ENCODE data around the gene FCHO1. TPM values are rescaled to one million over a fixed set of nuclear protein-coding genes. Genes with fewer than 3 reads are reported as not detected.

Gene FCHO1
- total and polyA plus RNA-seq, 5 experiments from 2014 or later, result 11.2 to 99.7 (median 31.8) TPM

DNA sequence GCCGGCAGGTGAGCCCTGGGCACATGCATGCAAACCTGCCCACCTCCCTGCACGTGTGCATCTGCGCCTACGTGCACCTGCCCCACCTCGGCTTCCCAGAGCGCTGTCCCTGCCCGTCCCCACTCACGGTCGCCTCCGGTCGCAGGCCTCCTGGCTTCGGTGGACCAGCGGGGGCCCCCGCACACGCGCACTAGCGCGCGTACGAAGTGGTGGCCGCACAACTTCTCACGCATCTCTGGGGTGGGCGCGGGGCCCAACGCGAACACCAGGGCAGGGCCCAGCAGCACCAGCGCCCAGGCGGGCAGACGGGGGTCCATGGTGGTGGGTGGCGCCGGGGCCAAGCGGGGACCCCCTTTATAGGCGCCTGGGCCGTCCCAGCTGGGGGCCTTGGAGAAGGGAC, 69.9 kb downstream of the FCHO1 start, which contains the start of gene INSL3:
Gene INSL3 (minus strand): TSS at position 330 of the 400 bp plus-strand sequence. CDS start 13 bp downstream, at position 317.
- no peak for ATAC-seq
- no peak within 1 kb of the TSS for H3K4me3 Mint-ChIP-seq
- POLR2A ChIA-PET, result interaction anchor here (0.7 kb wide), 1 partner anchor 1632 kb away, joined by 3 read pairs; no protein-coding TSS in a partner anchor

DNA sequence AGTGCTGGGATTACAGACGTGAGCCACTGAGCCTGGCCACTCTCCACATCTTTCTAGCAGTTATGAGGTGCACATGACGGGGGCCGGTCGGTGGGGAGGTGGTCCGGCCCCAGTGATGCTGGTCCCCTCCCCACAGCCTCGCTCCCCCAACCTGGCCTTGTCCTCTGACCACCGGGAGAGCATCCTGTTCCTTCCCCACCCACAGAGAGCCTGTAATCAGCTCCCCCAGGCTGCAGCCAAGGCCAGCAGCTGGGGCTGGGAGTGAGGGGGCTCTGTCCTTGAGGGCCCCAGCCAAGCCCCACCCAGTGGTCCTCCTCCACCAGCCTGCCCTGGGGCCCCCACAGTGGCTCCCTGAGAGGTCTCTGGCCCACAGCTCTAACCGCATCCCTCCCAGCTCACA, 73.1 kb downstream of the FCHO1 start:
- POLR2A ChIA-PET, result interaction anchor here (1.1 kb wide), 1 partner anchor 22 kb away, joined by 3 read pairs; no protein-coding TSS in a partner anchor

More for the DNA sequence above, 69.9 kb downstream of the FCHO1 start, which contains the start of gene INSL3:
- Mint-ChIP-seq H3K36me3 (peaks cover 0 to 19% (median 7%) of the 10 kb centered on the region in 3 donors), H3K27ac (peak within 1 kb of the TSS in 1 of 10 donors; percentile 17), H3K4me1 (peaks cover 0 to 5% (median 3%) of the 10 kb centered on the region in 4 donors), H3K27me3 (no peaks in the 10 kb centered on the region), H3K9me3 (no peaks in the 10 kb centered on the region)
- DNase-seq, result no peak

DNA sequence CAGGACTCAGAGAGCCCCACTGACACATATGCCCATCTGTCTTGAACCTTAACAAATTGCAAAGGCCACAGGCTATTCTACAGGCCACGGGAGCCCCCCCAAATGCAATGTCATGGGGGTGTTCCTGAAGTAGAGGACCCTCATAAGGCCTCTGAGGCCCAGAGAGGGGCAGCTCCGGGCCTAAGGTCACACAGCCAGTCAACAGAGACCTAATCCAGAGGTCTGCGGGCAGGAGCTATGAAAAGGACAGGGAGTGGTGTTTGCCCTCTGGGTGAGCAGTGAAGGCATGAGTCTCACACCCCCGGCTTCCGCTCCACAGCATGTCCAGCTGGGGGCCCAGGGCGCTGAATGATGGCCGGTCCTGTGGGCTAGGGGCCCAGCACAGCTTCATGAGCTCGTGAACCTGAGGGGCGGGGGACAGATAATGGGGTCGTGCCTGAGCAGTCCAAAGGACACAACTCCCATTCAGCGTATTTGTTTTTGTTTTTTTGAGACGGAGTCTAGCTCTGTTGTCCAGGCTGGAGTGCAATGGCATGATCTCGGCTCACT, 75.3 kb downstream of the FCHO1 start:
- peaks cover 4 to 12% (median 8%) of the 10 kb centered on the region in 4 donors for H3K4me1 Mint-ChIP-seq
- no peak overlapping the region for H3K27ac Mint-ChIP-seq
- no peaks in the 10 kb centered on the region for H3K27me3 Mint-ChIP-seq
- ATAC-seq (no peak), DNase-seq (no peak)
- no peaks in the 10 kb centered on the region for H3K9me3 Mint-ChIP-seq
- peaks cover 0 to 53% (median 11%) of the 10 kb centered on the region in 3 donors for H3K36me3 Mint-ChIP-seq
- no peak overlapping the region for H3K4me3 Mint-ChIP-seq
- POLR2A ChIA-PET, result interaction anchor here (0.6 to 1.1 kb wide), 3 partner anchors 8 to 41 kb away, joined by 3 read pairs; no protein-coding TSS in a partner anchor

More for the DNA sequence above, 73.1 kb downstream of the FCHO1 start:
- Mint-ChIP-seq H3K9me3 (no peaks in the 10 kb centered on the region), H3K36me3 (peaks cover 0 to 34% (median 3%) of the 10 kb centered on the region in 3 donors), H3K4me3 (no peak overlapping the region), H3K27ac (peak overlapping the region in 6 of 10 donors; percentile 53 to 82 (median 76)), H3K4me1 (peaks cover 2 to 10% (median 4%) of the 10 kb centered on the region in 4 donors), H3K27me3 (no peaks in the 10 kb centered on the region)
- DNase-seq (no peak), ATAC-seq (no peak)

DNA sequence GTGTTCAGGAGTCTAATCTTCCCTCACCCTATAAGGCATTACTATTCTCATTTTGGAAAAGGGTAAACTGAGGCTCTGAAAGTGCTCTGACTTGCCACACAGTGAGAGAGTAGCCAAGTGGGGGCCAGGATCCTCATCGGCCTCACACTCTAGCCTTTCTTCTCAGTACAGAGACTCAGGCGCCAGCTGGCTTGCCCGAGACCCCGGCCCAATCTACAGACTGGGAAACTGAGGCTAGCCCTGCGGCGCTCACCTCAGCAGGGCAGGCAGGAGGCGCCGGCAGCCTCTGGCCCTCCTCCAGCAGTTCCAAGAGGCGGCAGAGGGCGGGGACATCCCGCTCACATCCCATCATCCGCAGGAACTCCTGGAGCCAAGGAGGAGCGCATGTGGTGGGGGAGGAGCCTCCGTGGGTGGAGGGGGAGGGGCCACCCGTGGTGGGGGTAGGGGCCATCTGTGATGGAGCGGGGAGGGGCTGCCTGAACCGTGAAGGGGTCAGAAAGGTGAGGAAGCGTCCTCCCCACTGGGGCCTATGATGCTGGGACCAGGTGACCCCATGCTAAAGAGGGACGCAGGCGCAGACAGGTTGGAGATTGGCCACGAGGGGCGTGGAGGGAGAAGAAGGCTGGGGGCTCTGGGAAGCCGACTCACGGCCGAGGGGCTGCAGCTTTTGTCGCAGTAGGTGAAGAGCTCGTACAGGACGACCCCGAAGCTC, 78.7 kb downstream of the FCHO1 start:
- Mint-ChIP-seq H3K27me3 (no peaks in the 10 kb centered on the region), H3K27ac (peak overlapping the region in 7 of 10 donors; percentile 53 to 91 (median 74)), H3K36me3 (peaks cover 0 to 78% (median 20%) of the 10 kb centered on the region in 3 donors), H3K4me1 (peaks cover 3 to 13% (median 7%) of the 10 kb centered on the region in 4 donors), H3K9me3 (no peaks in the 10 kb centered on the region), H3K4me3 (no peak overlapping the region)
- DNase-seq (no peak), ATAC-seq (no peak)
- POLR2A ChIA-PET, result interaction anchor here (2.7 kb wide), 1 partner anchor 17 kb away, joined by 10 read pairs; the partner anchor contains the start of gene JAK3

DNA sequence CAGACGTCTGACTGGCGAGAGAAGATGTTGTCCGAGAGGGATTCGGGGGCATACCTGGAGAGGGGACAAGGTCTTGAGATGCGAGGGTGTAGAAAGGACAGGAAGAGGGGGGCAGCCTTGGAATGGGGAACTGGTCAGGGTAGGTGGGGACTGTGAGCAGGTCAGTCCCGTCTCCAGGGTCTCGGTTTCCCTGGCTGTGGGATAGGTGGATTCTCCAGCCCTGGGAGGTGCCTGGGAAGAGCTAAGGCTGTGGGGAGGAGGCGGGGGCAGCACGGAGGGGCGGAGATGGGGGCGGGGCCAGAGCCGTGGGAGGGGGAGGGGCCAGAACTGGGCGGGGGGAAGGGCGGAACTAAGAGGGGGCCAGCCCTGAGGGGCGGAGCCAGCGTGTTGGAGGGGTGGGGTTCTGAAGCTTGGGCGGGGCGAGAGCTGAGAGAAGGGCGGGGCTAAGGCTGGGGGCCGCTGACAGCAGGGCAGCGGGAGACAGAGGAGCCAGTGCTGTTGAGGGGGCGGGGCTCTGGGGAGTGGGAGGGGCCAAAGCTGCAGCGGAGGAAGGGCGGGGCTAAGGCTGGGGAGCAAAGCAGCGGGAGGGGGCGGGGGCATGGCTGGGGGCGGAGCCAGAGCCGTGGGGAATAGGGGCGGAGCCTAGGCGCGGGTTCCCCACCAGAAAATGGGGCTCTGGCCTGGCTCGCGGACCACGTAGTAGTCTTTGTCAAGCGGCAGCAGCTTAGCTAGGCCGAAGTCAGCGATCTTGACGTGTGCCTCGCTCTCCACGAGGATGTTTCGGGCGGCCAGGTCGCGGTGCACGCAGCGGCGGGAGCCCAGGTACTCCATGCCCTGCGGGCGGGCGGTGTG, 79.5 kb downstream of the FCHO1 start:
- DNase-seq (peak in 8 of 10 donors; percentile 8 to 55 (median 44)), ATAC-seq (peak; percentile 58 to 81)
- Mint-ChIP-seq H3K4me3 (no peak overlapping the region), H3K27ac (peak overlapping the region in 6 of 10 donors; percentile 51 to 91 (median 70)), H3K4me1 (peaks cover 9 to 18% (median 14%) of the 10 kb centered on the region in 4 donors), H3K27me3 (no peaks in the 10 kb centered on the region), H3K9me3 (no peaks in the 10 kb centered on the region), H3K36me3 (peaks cover 6 to 78% (median 24%) of the 10 kb centered on the region in 3 donors)
- POLR2A ChIA-PET, result interaction anchor here (0.5 to 2.7 kb wide), 3 partner anchors 16 to 185 kb away, joined by 4 to 10 read pairs (median 6); partner anchors contain the start of gene JAK3

DNA sequence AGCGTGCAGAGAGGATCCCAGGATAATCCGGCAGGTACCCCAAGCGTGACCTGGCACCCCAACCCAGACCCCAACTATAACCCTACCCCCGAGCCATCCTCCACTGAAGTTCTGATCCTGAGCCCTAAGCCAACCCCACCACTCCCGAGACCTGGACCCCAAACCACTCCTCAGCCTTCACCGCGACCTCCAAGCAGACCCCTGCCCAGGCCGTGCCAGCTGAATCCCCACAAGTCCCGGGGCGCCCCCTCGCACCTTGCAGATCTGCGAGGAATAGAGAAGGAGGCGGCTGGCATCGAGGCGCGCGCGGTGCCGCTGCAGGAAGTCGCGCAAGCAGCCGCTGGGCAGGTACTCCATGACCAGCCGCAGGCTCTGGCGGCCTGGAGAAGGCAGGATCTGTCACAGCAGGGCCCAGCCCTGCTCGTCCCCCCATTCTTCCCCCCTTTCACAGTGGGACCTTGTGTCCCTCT, 80.2 kb downstream of the FCHO1 start:
- no peaks in the 10 kb centered on the region for H3K9me3 Mint-ChIP-seq
- H3K4me3 Mint-ChIP-seq, result peak overlapping the region in 1 of 10 donors; percentile 20
- peaks cover 10 to 23% (median 16%) of the 10 kb centered on the region in 4 donors for H3K4me1 Mint-ChIP-seq
- H3K36me3 Mint-ChIP-seq, result peaks cover 6 to 82% (median 29%) of the 10 kb centered on the region in 3 donors
- ATAC-seq (no peak), DNase-seq (no peak)
- no peaks in the 10 kb centered on the region for H3K27me3 Mint-ChIP-seq
- POLR2A ChIA-PET, result interaction anchor here (0.5 to 2.7 kb wide), 3 partner anchors 15 to 184 kb away, joined by 4 to 10 read pairs (median 6); partner anchors contain the start of gene JAK3
- peak overlapping the region in 1 of 10 donors; percentile 51 for H3K27ac Mint-ChIP-seq

DNA sequence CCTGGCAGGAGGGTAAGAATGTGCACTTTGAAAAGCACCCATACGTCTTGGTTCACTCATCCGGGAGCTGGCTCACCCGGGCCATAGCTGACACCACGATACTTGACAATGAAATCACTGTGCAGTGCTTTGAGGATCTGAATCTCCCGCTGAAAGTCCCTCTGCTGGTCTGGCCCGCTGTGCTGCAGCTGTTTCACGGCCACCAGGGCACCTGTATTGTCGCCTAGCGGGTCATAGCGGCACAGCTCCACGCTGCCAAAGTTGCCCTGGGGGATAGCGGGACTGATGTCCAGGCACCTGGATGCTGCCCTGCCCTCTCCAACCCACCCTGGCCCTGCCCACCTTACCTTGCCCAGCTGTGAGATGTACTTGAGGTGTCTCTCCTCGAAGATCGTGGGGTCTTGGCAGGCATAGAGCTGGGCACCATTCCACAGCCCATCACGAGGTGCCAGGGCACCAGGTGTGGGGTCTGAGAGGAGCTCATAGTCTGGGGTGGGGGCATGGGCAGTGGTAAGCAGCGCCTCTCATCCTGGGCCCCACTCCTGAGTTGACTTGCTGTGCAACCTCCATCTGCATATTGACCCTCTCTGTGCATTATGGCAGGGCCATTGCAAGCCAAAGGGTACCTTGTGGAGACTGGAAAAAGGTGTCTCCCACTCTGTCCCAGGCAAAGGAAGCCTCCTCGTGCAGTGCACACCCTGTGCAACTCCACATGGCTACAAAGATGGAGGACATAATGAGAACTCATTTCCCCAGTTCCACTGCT, 81.3 kb downstream of the FCHO1 start:
- H3K36me3 Mint-ChIP-seq, result peaks cover 6 to 87% (median 33%) of the 10 kb centered on the region in 3 donors
- no peaks in the 10 kb centered on the region for H3K27me3 Mint-ChIP-seq
- H3K4me3 Mint-ChIP-seq, result no peak overlapping the region
- POLR2A ChIA-PET, result interaction anchor here (1.9 to 2.7 kb wide), 2 partner anchors 9 to 14 kb away, joined by 5 to 10 read pairs; partner anchors contain the start of gene JAK3
- H3K4me1 Mint-ChIP-seq, result peaks cover 13 to 27% (median 21%) of the 10 kb centered on the region in 4 donors
- no peaks in the 10 kb centered on the region for H3K9me3 Mint-ChIP-seq
- DNase-seq (no peak), ATAC-seq (no peak)
- H3K27ac Mint-ChIP-seq, result peak overlapping the region in 1 of 10 donors; percentile 49

DNA sequence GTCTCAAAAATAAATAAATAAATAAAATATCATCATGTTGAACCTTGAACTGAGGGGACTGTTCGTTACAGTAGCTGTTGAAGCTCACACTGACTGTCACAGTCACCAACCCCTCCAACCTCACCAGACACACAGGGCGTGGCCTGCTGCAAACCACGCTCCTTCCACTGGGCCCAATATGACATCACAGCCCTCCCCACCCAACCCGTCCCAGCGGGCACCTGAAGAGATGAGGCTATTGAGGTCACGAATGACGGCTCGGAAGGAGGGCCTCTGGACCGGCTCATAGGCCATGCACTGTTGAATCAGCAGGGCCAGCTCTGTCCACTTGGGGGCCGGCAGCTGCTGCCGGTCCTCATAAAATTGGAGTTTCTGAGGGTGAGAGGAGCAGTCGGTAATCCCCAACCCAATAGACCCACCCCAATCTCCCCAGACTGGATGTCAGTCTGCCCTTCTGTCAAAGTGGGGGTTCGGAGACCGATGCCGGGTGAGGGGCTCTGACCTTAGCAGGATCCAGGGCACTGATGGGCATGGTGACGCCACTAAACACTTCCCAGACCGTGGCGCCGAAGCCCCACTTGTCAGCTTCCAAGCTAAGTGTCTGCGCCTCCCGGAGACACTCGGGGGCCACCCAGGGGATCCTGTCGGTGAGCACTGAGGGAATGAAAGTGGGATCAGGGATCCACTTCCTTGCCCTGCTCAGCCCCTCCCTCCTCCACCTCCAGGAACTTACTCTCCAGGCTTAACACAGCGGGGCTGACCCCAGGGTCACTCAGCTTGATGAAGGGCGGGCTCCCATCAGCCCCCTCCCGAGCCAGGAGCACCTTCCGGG, 83.3 kb downstream of the FCHO1 start:
- Mint-ChIP-seq H3K9me3 (no peaks in the 10 kb centered on the region), H3K36me3 (peaks cover 6 to 94% (median 37%) of the 10 kb centered on the region in 3 donors), H3K27ac (peak overlapping the region in 7 of 10 donors; percentile 26 to 93 (median 63)), H3K27me3 (no peaks in the 10 kb centered on the region), H3K4me1 (peaks cover 13 to 31% (median 21%) of the 10 kb centered on the region in 4 donors), H3K4me3 (no peak overlapping the region)
- DNase-seq (no peak), ATAC-seq (peak; percentile 31 to 42)
- POLR2A ChIA-PET, result interaction anchor here (0.5 to 1.9 kb wide), 3 partner anchors 11 to 16 kb away, joined by 3 to 5 read pairs (median 3); partner anchors contain the start of gene JAK3

DNA sequence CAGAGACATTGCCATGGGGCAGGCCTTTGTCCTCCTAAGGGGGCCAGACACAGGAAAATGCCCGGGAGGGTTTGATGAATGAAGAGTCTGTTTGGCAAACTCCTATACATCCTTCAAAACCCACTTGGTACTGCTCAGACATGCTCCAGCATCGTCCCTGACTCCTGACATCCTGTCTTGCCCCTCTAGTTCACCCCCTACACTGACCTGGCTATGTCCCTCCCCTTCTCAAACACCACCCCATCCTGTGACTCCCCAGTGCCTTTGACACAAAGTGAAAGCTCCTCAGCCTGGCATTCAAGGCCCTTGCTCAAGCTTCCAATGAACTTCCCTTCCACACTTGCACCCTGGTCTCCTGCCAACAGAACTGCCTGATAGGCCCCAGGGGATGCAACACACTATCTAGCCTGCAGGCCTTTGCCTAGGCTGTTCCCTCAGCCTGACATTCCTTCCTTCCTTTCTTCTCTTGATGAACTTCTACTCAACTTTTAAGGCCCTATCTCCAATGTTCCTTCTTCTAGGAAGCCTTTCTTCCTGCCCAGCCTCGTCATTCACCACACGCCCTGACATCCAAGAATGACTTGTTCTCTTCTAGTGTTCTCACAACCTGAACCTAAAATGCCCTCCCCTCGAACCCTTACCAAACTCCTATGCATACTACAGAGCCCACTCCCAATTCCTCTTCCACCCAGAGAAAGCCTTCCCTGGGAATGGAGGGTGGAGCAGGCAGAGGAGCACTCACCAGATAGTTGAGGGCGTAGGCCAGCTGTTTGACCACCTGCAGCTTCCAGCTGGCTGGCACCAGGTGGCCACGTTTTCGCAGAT, 84.1 kb downstream of the FCHO1 start:
- no peaks in the 10 kb centered on the region for H3K27me3 Mint-ChIP-seq
- ATAC-seq (no peak), DNase-seq (no peak)
- no peak overlapping the region for H3K4me3 Mint-ChIP-seq
- POLR2A ChIA-PET, result interaction anchor here (1.8 kb wide), 1 partner anchor 10 kb away, joined by 4 read pairs; no protein-coding TSS in a partner anchor
- peaks cover 6 to 95% (median 36%) of the 10 kb centered on the region in 3 donors for H3K36me3 Mint-ChIP-seq
- H3K4me1 Mint-ChIP-seq, result peaks cover 11 to 32% (median 19%) of the 10 kb centered on the region in 4 donors
- peak overlapping the region; percentile 26 to 93 (median 74) for H3K27ac Mint-ChIP-seq
- H3K9me3 Mint-ChIP-seq, result no peaks in the 10 kb centered on the region

DNA sequence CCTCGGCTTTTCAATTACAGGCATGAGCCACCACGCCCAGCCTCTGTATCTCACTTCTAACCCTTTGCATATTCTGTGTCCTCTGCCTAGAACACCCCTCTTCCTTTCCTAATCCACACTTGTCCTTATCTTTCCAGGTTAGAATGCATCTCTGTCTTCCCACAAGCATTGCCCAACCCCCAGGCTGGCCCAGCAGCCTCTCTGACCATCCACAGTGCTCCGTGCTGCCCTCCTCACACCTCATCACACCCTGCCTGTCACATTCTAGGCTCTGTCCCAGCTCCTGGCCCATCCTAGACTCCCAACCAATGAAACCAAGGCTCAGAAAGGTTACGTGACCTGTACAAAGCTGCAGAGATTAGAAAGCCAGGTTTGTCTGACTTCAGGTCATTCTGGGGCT, 85.3 kb downstream of the FCHO1 start:
- Mint-ChIP-seq H3K4me1 (peaks cover 13 to 35% (median 23%) of the 10 kb centered on the region in 4 donors), H3K9me3 (no peaks in the 10 kb centered on the region), H3K27ac (peak overlapping the region in 8 of 10 donors; percentile 29 to 93 (median 68)), H3K4me3 (peak overlapping the region in 1 of 10 donors; percentile 28), H3K36me3 (peaks cover 6 to 97% (median 36%) of the 10 kb centered on the region in 3 donors), H3K27me3 (no peaks in the 10 kb centered on the region)
- ATAC-seq (no peak), DNase-seq (no peak)
- POLR2A ChIA-PET, result interaction anchor here (1.8 kb wide), 1 partner anchor 9 kb away, joined by 4 read pairs; no protein-coding TSS in a partner anchor
